Gastrocnemius medialis (tissue), 4 donors: ENCODE measurements around the gene TFDP2.
A peak's percentile ranks its signal among the peaks of the same experiment; 100 is the strongest.

Experiments
- CTCF ChIP-seq, 5 experiments: fragments of 450-650 bp in 3 of 5; fragments of 200-600 bp in 2 of 5; sonication (generic) in 2 of 5; IDR thresholded peaks in 4 of 5; conservative IDR thresholded peaks in 1 of 5; 1 replicate in 4 of 5; 2 replicates in 1 of 5; pipeline ENCODE4 v1.5.1; 2016 to 2019; ENCODE audit warnings: antibody characterized with exemption in 5 of 5, mild to moderate bottlenecking in 3 of 5, moderate library complexity in 3 of 5
- POLR2A ChIP-seq, 2 donors: fragments of 450-650 bp; IDR thresholded peaks; one replicate each; pipeline ENCODE4 v1.6.1; 2017; ENCODE audit warnings: antibody characterized with exemption in 2 of 2, mild to moderate bottlenecking in 2 of 2, moderate library complexity in 2 of 2

GRCh38 chr3:142180761-142181362 is 31.5 kb upstream of the TFDP2 start:
- TF ChIP-seq CTCF (IDR thresholded peaks at IDR 0.05 in 4 of 5, conservative IDR thresholded peaks at IDR 0.05 in 1 of 5) = peak in 3 of 5 experiments; percentile 17 to 43 (median 18)
- no peak for TF ChIP-seq POLR2A (IDR thresholded peaks at IDR 0.05)
